ENCODE results near the gene DPP6. TPM values are rescaled to one million over a fixed set of nuclear protein-coding genes. Genes with fewer than 3 reads are reported as not detected.

DPP6 gene
- total and polyA plus RNA-seq, 2 experiments from 2014 or later: 0.21 TPM; not detected in 1

- DNase-seq (ENCODE audit: low read depth in 1 of 2, low spot score in 1 of 2): no peak
- no peak overlapping the region for H3K4me3 ChIP-seq
- no peaks in the 10 kb centered on the region for H3K36me3 ChIP-seq
- H3K4me1 ChIP-seq (ENCODE audit: low read depth): no peaks in the 10 kb centered on the region
- no peak for TF ChIP-seq CTCF (IDR thresholded peaks at IDR 0.05; ENCODE audit: low read depth, low read length)
- H3K27ac ChIP-seq: no peak overlapping the region
- H3K27me3 ChIP-seq: no peaks in the 10 kb centered on the region
- no peaks in the 10 kb centered on the region for H3K9me3 ChIP-seq (ENCODE audit: low read depth)
Measured at GRCh38 chr7:154871928-154872750, 819.9 kb downstream of the DPP6 start.

GRCh38 chr7:154872811-154873499 lies 820.8 kb downstream of the DPP6 start:
- H3K27ac ChIP-seq: no peak overlapping the region
- no peak for TF ChIP-seq CTCF (IDR thresholded peaks at IDR 0.05; ENCODE audit: low read depth, low read length)

GRCh38 chr7:154873500-154874121 lies 821.4 kb downstream of the DPP6 start:
- no peak for TF ChIP-seq CTCF (IDR thresholded peaks at IDR 0.05; ENCODE audit: low read depth, low read length)
- H3K4me1 ChIP-seq (ENCODE audit: low read depth): no peaks in the 10 kb centered on the region
- H3K27me3 ChIP-seq: no peaks in the 10 kb centered on the region
- H3K27ac ChIP-seq: no peak overlapping the region
- no peaks in the 10 kb centered on the region for H3K36me3 ChIP-seq
- H3K4me3 ChIP-seq: no peak overlapping the region
- no peak for DNase-seq (ENCODE audit: low read depth in 1 of 2, low spot score in 1 of 2)
- no peaks in the 10 kb centered on the region for H3K9me3 ChIP-seq (ENCODE audit: low read depth)

More at GRCh38 chr7:154872811-154873499, 820.8 kb downstream of the DPP6 start:
- Histone ChIP-seq H3K9me3 (ENCODE audit: low read depth) (no peaks in the 10 kb centered on the region), H3K4me1 (ENCODE audit: low read depth) (no peaks in the 10 kb centered on the region), H3K4me3 (no peak overlapping the region), H3K27me3 (no peaks in the 10 kb centered on the region), H3K36me3 (no peaks in the 10 kb centered on the region)
- no peak for DNase-seq (ENCODE audit: low read depth in 1 of 2, low spot score in 1 of 2)

GRCh38 chr7:154874409-154875113 lies 822.4 kb downstream of the DPP6 start:
- TF ChIP-seq CTCF (IDR thresholded peaks at IDR 0.05; ENCODE audit: low read depth, low read length): no peak
- Histone ChIP-seq H3K4me1 (ENCODE audit: low read depth) (no peaks in the 10 kb centered on the region), H3K36me3 (no peaks in the 10 kb centered on the region), H3K27me3 (no peaks in the 10 kb centered on the region), H3K4me3 (no peak overlapping the region), H3K9me3 (ENCODE audit: low read depth) (no peaks in the 10 kb centered on the region), H3K27ac (no peak overlapping the region)
- peak in 1 of 2 donors; percentile 6 for DNase-seq (ENCODE audit: low read depth in 1 of 2, low spot score in 1 of 2)

GRCh38 chr7:154875297-154875696 lies 823.1 kb downstream of the DPP6 start:
- no peaks in the 10 kb centered on the region for H3K36me3 ChIP-seq
- H3K27ac ChIP-seq: no peak overlapping the region
- H3K4me1 ChIP-seq (ENCODE audit: low read depth): no peaks in the 10 kb centered on the region
- no peak for TF ChIP-seq CTCF (IDR thresholded peaks at IDR 0.05; ENCODE audit: low read depth, low read length)
- DNase-seq (ENCODE audit: low read depth in 1 of 2, low spot score in 1 of 2): no peak
- no peaks in the 10 kb centered on the region for H3K9me3 ChIP-seq (ENCODE audit: low read depth)
- H3K27me3 ChIP-seq: no peaks in the 10 kb centered on the region
- no peak overlapping the region for H3K4me3 ChIP-seq

Data from cardiac muscle cell (in vitro differentiated cells and primary cell).